ENCODE results near the gene ARHGEF3. TPM values are rescaled to one million over a fixed set of nuclear protein-coding genes. Genes with fewer than 3 reads are reported as not detected.

Gene ARHGEF3
- total RNA-seq, 1 experiment from 2014 or later: 4.4 TPM

- no peak overlapping the region for H3K4ac ChIP-seq (ENCODE audit: low read depth, low read length)
- no peak overlapping the region for H2AK5ac ChIP-seq (ENCODE audit: insufficient read length, low read length)
- no peaks in the 10 kb centered on the region; the same call in 1 of the 2 replicates for H3K27me3 ChIP-seq (ENCODE audit: insufficient read depth, low read length)
- no peak overlapping the region for H4K8ac ChIP-seq (replicated peaks; ENCODE audit: insufficient read length, low read depth, low read length)
- no peaks in the 10 kb centered on the region for H3K79me2 ChIP-seq (ENCODE audit: insufficient read depth, low read length)
- H3K56ac ChIP-seq (ENCODE audit: insufficient read length, low read depth, low read length): no peak overlapping the region
- H2BK120ac ChIP-seq (ENCODE audit: low read depth, low read length, poor library complexity, severe bottlenecking): no peak overlapping the region
- no peak overlapping the region for H3K4me3 Mint-ChIP-seq
- H2BK15ac ChIP-seq (ENCODE audit: low read depth, low read length): no peak overlapping the region
- no peak overlapping the region for H4K5ac ChIP-seq (ENCODE audit: insufficient read length, low read depth, low read length)
- TF ChIP-seq, protein P1, sequence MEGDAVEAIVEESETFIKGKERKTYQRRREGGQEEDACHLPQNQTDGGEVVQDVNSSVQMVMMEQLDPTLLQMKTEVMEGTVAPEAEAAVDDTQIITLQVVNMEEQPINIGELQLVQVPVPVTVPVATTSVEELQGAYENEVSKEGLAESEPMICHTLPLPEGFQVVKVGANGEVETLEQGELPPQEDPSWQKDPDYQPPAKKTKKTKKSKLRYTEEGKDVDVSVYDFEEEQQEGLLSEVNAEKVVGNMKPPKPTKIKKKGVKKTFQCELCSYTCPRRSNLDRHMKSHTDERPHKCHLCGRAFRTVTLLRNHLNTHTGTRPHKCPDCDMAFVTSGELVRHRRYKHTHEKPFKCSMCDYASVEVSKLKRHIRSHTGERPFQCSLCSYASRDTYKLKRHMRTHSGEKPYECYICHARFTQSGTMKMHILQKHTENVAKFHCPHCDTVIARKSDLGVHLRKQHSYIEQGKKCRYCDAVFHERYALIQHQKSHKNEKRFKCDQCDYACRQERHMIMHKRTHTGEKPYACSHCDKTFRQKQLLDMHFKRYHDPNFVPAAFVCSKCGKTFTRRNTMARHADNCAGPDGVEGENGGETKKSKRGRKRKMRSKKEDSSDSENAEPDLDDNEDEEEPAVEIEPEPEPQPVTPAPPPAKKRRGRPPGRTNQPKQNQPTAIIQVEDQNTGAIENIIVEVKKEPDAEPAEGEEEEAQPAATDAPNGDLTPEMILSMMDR (conservative IDR thresholded peaks at IDR 0.05): no peak
- no peak overlapping the region for H2BK5ac ChIP-seq (ENCODE audit: insufficient read length, low read length)
- no peaks in the 10 kb centered on the region for H3K23me2 ChIP-seq (ENCODE audit: insufficient read length, low read depth, low read length, poor library complexity, severe bottlenecking)
- no peaks in the 10 kb centered on the region for H3K4me1 Mint-ChIP-seq
- no peaks in the 10 kb centered on the region for H3K36me3 Mint-ChIP-seq (ENCODE audit: insufficient read depth in 1 of 3, low read depth in 3 of 3)
- H2BK20ac ChIP-seq (ENCODE audit: low read depth, low read length, poor library complexity, severe bottlenecking): no peak overlapping the region
- no peak overlapping the region for H3K23ac ChIP-seq (ENCODE audit: insufficient read length, low read depth, low read length)
- H2BK12ac ChIP-seq (ENCODE audit: insufficient read length, low read depth, low read length): no peak overlapping the region
- H3K9me3 ChIP-seq (ENCODE audit: control insufficient read depth, low read depth, low read length): no peaks in the 10 kb centered on the region
- no peak overlapping the region for H3T11ph ChIP-seq (ENCODE audit: low read length)
- WGBS (ENCODE audit: extremely low coverage, insufficient read length, low lambda C conversion rate): no CpG with 5 or more reads among the region's 19 CpGs
- H3K9ac ChIP-seq (ENCODE audit: extremely low read depth, insufficient read length, low read length): no peak overlapping the region
- no peaks in the 10 kb centered on the region for H3K4me1 ChIP-seq (ENCODE audit: insufficient read depth, low read length)
- no peak overlapping the region for H4K91ac ChIP-seq (ENCODE audit: insufficient read length, low read depth, low read length)
- no peak for DNase-seq
- no peak overlapping the region for H3K27ac Mint-ChIP-seq
- H2AFZ ChIP-seq (ENCODE audit: low read length): no peak overlapping the region
- peaks cover 20% of the 10 kb centered on the region for H3K27me3 Mint-ChIP-seq (ENCODE audit: low read depth)
- no peaks in the 10 kb centered on the region for H4K20me1 ChIP-seq (ENCODE audit: control insufficient read depth, insufficient read depth, insufficient read length)
- no peaks in the 10 kb centered on the region for H3K9me3 Mint-ChIP-seq
- H3K4me2 ChIP-seq (ENCODE audit: insufficient read depth, insufficient read length, low read length): no peak overlapping the region
- H3K27ac ChIP-seq (ENCODE audit: insufficient read length, low read depth, low read length): no peak overlapping the region
- no peak overlapping the region for H3K18ac ChIP-seq (ENCODE audit: insufficient read length, low read depth, low read length)
- no peak overlapping the region for H3K14ac ChIP-seq (ENCODE audit: insufficient read depth, low read length)
- H3K79me1 ChIP-seq (ENCODE audit: insufficient read depth, low read depth, low read length, poor library complexity, severe bottlenecking): no peaks in the 10 kb centered on the region
Observed at GRCh38 chr3:56691165-56692000, 110.4 kb downstream of the ARHGEF3 start.
